Measurements from ENCODE around the gene AKIRIN1. TPM values are rescaled to one million over a fixed set of nuclear protein-coding genes. Genes with fewer than 3 reads are reported as not detected.

The AKIRIN1 gene
- total and polyA plus RNA-seq, 8 donors = 7.5 to 21.8 (median 12.1) TPM

DNA sequence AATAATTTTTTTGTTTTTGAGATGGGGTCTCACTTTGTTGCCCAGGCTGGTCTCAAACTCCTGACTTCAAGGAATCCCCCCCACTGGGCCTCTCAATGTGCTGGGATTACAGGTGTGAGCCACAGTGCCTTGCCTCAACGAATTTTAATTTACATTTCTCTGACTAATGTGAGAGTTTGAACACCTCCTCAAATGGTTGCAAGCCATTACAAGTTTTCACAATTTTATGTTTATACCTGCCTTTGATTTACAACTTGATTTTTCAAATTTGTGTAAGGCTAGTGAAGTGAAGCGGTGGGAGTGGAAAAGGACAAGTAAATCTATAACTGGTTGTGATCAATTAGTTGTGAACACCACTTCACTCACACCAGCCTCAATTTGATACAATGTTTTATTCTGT is 40.5 kb upstream of the AKIRIN1 start:
- Histone ChIP-seq H3K36me3 (no peaks in the 10 kb centered on the region), H3K4me1 (no peaks in the 10 kb centered on the region), H3K27me3 (no peaks in the 10 kb centered on the region), H3K27ac (no peak overlapping the region), H3K9me3 (no peaks in the 10 kb centered on the region), H3K4me3 (no peak overlapping the region)
- TF ChIP-seq, protein P1, sequence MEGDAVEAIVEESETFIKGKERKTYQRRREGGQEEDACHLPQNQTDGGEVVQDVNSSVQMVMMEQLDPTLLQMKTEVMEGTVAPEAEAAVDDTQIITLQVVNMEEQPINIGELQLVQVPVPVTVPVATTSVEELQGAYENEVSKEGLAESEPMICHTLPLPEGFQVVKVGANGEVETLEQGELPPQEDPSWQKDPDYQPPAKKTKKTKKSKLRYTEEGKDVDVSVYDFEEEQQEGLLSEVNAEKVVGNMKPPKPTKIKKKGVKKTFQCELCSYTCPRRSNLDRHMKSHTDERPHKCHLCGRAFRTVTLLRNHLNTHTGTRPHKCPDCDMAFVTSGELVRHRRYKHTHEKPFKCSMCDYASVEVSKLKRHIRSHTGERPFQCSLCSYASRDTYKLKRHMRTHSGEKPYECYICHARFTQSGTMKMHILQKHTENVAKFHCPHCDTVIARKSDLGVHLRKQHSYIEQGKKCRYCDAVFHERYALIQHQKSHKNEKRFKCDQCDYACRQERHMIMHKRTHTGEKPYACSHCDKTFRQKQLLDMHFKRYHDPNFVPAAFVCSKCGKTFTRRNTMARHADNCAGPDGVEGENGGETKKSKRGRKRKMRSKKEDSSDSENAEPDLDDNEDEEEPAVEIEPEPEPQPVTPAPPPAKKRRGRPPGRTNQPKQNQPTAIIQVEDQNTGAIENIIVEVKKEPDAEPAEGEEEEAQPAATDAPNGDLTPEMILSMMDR (IDR thresholded peaks at IDR 0.05) = no peak
- ATAC-seq (no peak), FAIRE-seq (no peak), DNase-seq (no peak)
- 52 to 59% methylated on average over 2 of the region's 2 CpGs for WGBS, 2 donors
- intact Hi-C loops (cut with DNase I) = no loop called here

DNA sequence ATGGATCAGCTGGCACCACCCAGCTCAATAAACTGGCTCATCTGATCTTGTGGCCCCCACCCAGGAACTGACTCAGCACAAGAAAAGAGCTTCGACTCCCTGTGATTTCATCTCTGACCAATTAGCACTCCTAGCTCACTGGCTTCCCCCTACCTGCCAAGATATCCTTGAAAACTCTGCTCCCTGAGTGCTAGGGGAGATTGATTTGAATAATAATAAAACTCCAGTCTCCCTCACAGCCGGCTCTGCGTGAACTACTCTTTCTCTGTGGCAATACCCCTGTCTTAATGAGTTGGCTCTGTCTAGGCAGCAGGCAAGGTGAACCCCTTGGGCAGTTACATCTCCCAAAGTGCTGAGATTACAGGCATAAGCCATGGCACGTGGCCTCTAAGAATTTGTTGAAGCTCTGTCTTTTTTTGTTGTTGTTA is 37.6 kb upstream of the AKIRIN1 start:
- no peaks in the 10 kb centered on the region for H3K4me1 ChIP-seq
- no peaks in the 10 kb centered on the region for H3K36me3 ChIP-seq
- TF ChIP-seq, protein P1 (IDR thresholded peaks at IDR 0.05) = no peak
- no peaks in the 10 kb centered on the region for H3K9me3 ChIP-seq
- intact Hi-C loops (cut with DNase I) = no loop called here
- H3K4me3 ChIP-seq = no peak overlapping the region
- H3K27ac ChIP-seq = no peak overlapping the region
- H3K27me3 ChIP-seq = no peaks in the 10 kb centered on the region
- 37 to 39% methylated on average over 4 of the region's 4 CpGs for WGBS, 2 donors
- DNase-seq (no peak), ATAC-seq (no peak), FAIRE-seq (no peak)

DNA sequence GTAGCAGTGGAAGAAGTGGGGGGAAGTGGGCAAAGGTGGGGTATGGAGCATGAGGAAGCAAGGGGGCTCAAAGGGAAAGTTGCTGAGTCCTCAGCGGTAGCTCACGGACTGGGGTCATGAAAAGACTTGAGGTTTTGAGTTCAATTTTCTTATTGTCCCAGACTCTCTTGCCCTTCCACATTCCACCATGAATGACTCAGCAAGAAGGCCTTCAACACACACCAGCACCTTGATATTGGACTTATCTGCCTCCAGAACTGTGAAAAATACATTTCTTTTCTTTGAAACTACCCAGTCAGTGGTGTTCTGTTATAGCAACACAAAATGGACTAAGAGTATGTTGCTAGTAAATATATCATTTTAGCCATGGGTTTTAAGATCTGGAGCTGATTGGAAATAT is 32.1 kb upstream of the AKIRIN1 start:
- Histone ChIP-seq H3K36me3 (no peaks in the 10 kb centered on the region), H3K27me3 (no peaks in the 10 kb centered on the region), H3K9me3 (no peaks in the 10 kb centered on the region), H3K4me3 (no peak overlapping the region), H3K4me1 (no peaks in the 10 kb centered on the region), H3K27ac (no peak overlapping the region)
- intact Hi-C loops (cut with DNase I) = no loop called here
- 97 to 100% methylated on average over 2 of the region's 2 CpGs for WGBS, 2 donors
- DNase-seq (no peak), FAIRE-seq (no peak), ATAC-seq (no peak)
- TF ChIP-seq, protein P1 (IDR thresholded peaks at IDR 0.05) = no peak

DNA sequence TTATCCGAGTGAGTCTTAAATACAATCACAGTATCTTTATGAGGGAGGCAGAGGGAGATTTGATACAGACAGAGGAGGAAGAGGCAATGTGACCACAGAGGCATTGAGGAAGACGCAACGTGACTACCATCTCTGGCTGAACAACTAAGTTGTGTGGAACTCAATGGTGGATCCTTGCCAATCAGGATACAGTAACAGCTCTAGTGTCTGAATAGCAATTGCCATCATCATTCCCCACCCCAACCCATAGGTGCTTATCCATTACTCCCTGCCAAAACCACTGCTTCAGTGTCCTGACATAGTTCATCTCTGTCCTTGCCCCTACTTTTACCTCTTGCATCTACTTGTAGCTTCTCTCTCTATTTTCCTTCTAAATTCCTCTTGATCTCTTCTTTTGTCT is 29.0 kb upstream of the AKIRIN1 start:
- Histone ChIP-seq H3K4me1 (no peaks in the 10 kb centered on the region), H3K9me3 (no peaks in the 10 kb centered on the region), H3K27me3 (no peaks in the 10 kb centered on the region), H3K4me3 (no peak overlapping the region), H3K36me3 (no peaks in the 10 kb centered on the region), H3K27ac (no peak overlapping the region)
- intact Hi-C loops (cut with DNase I) = no loop called here
- DNase-seq (no peak), FAIRE-seq (no peak), ATAC-seq (no peak)
- TF ChIP-seq, protein P1 (IDR thresholded peaks at IDR 0.05) = no peak
- 85 to 89% methylated on average over 3 of the region's 3 CpGs for WGBS, 2 donors

DNA sequence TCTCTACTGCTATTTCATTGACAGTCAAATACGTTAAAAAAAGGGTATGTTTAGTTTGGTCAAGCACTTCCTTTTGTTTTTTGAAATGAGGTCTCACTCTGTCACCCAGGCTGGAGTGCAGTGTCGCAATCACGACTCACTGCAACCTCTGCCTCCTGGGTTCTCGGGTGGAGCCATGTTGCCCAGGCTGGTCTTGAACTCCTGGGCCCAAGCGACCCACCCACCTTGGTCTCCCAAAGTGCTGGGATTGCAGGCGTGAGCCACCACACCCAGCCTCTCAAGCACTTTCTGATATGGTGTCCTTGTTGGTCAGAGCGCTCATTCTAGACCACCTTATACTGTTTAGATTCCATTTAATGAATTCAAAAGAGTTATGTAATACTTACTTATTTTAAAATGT is 28.5 kb upstream of the AKIRIN1 start:
- FAIRE-seq = no peak
- Histone ChIP-seq H3K36me3 (no peaks in the 10 kb centered on the region), H3K4me3 (no peak overlapping the region), H3K27me3 (no peaks in the 10 kb centered on the region), H3K27ac (no peak overlapping the region), H3K9me3 (no peaks in the 10 kb centered on the region), H3K4me1 (no peaks in the 10 kb centered on the region)
- intact Hi-C loops (cut with DNase I) = no loop called here
- TF ChIP-seq, protein P1 (IDR thresholded peaks at IDR 0.05) = no peak
- WGBS, 2 donors = 80 to 89% methylated on average over 7 of the region's 7 CpGs
- DNase-seq = no peak
- ATAC-seq = no peak

Data from pancreas (tissue), 10 donors.